Subcutaneous adipose tissue (tissue), 4 donors: ENCODE measurements around the gene SUCLA2. TPM values are rescaled to one million over a fixed set of nuclear protein-coding genes. Genes with fewer than 3 reads are reported as not detected.

Source experiments
- total RNA-seq, 4 donors: library from RNA; depleted of rRNA; stranded (reverse); fragments of >200 nt; gene quantifications; one replicate each; pipeline ENCODE4 v1.1.0, GENCODE V29; 2016
- TF ChIP-seq, protein P1 (sequence below): fragments of 450-650 bp; IDR thresholded peaks from one replicate; pipeline ENCODE4 v1.5.1; 2016; ENCODE audit warnings: low read depth, mild to moderate bottlenecking, control low read depth, antibody characterized with exemption, moderate library complexity

Gene SUCLA2
- total RNA-seq, 4 donors from 2014 or later, result 61.4 to 105 (median 87.4) TPM

DNA sequence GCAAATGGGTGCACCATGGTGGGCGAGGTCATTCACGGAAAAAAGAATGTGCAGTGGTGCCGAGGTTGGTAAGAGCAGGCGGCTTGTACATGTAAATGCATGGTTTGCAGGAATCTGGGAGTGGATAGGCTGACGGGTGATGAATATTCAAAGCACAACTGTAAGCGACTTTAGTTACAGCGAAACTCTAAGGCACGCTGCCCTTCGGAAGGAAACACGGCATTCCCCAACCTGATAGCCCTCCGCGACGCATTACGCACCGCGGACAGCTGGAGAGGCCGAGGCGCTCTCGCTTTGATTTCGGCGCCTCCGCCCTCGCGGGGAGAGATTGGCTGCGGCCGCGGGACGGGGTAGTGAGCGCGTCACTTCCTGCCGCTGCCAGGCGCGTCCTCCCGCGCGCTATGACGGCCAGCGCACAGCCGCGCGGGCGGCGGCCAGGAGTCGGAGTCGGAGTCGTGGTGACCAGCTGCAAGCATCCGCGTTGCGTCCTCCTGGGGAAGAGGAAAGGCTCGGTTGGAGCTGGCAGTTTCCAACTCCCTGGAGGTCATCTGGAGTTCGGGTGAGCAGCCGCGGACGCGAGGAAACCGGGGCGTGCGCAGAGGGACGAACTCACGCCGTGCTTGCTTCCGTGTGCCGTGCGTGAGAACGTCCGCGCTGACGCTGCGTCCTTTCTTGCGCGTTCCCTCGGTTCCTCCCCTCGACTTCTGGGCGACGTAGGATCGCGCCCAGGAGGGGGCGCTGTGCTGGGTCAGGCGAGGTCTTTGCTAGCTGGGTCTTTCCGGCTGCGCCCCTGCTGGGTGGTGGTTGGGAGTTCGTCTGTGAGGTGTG is 36.5 kb upstream of the SUCLA2 start, which contains the start of gene NUDT15:
TSS of gene NUDT15 (plus strand) at position 381 of the 828 bp plus-strand sequence. CDS start at position 402, 21 bp downstream.
- TF ChIP-seq, protein P1, sequence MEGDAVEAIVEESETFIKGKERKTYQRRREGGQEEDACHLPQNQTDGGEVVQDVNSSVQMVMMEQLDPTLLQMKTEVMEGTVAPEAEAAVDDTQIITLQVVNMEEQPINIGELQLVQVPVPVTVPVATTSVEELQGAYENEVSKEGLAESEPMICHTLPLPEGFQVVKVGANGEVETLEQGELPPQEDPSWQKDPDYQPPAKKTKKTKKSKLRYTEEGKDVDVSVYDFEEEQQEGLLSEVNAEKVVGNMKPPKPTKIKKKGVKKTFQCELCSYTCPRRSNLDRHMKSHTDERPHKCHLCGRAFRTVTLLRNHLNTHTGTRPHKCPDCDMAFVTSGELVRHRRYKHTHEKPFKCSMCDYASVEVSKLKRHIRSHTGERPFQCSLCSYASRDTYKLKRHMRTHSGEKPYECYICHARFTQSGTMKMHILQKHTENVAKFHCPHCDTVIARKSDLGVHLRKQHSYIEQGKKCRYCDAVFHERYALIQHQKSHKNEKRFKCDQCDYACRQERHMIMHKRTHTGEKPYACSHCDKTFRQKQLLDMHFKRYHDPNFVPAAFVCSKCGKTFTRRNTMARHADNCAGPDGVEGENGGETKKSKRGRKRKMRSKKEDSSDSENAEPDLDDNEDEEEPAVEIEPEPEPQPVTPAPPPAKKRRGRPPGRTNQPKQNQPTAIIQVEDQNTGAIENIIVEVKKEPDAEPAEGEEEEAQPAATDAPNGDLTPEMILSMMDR, result no peak

DNA sequence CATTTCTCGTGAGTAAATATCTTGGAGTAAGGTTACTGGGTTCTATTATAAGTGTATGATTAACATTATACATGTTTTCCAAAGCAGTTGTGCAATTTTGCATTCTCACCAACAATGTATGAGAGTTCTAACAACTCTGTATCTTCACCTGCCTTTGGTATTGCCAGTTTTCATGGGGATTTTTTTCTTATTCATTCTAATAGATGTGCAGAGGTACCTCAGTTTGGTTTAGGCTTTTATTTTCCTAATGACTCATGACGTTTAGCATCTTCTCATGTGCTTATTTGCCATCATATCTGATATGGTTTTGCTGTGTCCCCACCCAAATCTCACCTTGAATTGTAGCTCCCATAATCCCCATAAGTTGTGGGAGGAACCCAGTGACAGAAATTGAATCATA is 28.8 kb upstream of the SUCLA2 start:
- TF ChIP-seq, protein P1, result no peak

- TF ChIP-seq, protein P1, result no peak
Measured at GRCh38 chr13:48028066-48028465, 27.0 kb upstream of the SUCLA2 start.

- TF ChIP-seq, protein P1, result no peak
Measured at GRCh38 chr13:48019796-48020195, 18.7 kb upstream of the SUCLA2 start.

DNA sequence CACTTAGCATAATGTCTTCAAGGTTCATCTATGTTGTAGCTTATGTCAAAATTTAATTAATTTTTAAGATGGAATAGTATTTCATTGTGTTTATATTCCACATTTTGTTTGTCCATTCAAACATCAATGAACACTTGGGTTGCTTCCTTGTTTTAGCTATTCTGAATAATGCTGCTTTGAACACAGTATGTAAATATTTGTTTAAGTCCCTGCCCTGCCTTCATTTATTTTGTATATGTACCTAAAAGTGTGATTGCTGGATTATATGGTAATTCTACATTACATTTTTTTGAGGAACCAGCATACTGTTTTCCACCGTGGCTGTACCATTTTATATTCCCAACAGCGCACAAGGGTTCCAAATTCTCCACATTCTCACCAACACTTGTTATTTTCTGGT is 17.6 kb upstream of the SUCLA2 start:
- TF ChIP-seq, protein P1, result no peak

DNA sequence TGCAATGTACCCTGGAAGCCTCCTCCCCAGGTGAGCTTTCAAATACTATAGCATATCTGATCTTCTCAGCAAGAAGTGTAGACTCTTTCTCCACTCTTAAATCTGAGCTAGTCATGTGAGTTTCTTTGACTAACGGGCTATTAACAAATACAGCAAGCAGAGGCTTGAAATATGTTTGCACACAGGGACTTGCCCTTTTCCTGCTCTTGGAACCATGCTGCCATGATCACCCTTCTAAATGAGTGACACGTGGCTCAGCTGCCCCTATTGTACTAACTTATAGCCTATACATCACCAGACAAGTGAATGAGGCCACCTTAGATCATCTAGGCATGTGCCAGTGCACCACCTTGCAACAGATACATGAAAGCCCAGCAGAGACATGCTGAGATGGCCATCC is 13.3 kb upstream of the SUCLA2 start:
- TF ChIP-seq, protein P1, result no peak

DNA sequence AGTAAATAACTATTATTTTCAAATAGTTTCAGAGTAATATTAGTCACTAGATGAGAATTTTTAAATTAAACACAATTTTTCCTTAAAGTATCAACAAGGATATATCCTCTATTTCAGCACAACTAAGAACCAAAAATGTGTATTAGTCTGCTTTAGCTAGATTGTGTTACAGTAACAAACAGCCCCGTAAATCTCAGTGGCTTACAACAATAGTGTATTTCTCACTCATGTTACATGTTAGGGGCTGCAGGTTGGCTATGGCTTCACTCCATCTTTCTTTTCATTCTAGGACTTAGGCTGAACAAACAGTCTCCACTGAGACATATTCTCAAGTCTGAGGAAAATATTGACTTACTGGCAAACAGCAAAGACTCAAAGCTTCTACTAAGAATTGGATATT is 11.6 kb upstream of the SUCLA2 start:
- TF ChIP-seq, protein P1, result no peak
